Occipital lobe (tissue), 2 donors: Measurements from ENCODE around the gene LSM7. TPM values are rescaled to one million over a fixed set of nuclear protein-coding genes. Genes with fewer than 3 reads are reported as not detected.
"Not testable (repeated sequence)": the region's sequence is repeated elsewhere in the genome, so short reads cannot be mapped to it uniquely, and the experiment has no call there.

Source experiments
- DNase-seq: peaks from one replicate; lab custom pipeline; 2025; lab: John Stamatoyannopoulos, UW
- total RNA-seq: library from RNA; depleted of rRNA; stranded (reverse); fragments of >200 nt; gene quantifications from one replicate; pipeline ENCODE4 v1.2.3, GENCODE V29; 2014

Gene LSM7
- total RNA-seq, 1 donor from 2014 or later = 61.6 TPM

GRCh38 chr19:2355168-2356035, 27.0 kb upstream of the LSM7 start:
- no peak for DNase-seq

GRCh38 chr19:2354670-2355069, 26.3 kb upstream of the LSM7 start:
- DNase-seq = no peak

GRCh38 chr19:2353887-2354592, 25.7 kb upstream of the LSM7 start:
- DNase-seq = no peak

DNA sequence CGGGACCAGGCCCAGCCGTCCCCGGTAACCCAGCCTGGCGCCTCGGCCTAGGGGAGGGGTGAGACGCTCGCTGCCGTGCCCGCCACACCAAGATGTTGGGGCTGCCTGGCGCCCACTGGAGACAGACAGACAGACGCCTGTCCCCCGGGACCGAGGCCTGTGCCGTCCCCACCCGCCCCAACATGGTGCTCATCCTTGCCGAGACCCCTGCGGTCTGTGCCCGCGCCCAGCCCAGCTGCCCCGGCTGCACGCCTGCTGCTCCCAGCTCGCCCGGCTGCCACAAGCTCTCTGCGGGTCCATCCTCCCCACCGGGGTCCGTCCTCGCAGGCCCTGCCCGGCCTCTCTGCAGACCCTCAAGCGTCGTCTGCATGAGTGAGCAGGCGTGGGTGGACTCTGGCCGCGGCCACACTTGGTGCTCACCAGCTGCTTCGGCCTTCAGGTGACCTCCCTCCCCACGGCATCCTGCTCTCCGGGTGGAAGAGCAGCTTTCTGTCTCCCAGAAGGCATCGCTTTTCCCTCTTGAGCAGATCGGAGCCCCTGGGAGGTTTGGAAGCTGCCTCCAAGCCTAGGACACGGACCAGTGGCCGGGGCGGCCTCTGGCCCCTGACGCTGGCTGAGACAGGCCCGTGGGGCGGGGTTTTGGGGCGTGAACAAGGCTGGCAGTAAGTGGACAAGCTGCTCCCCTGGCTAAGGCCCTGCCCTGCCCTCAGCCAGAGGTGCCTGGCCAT, 24.9 kb upstream of the LSM7 start:
- no peak for DNase-seq

- DNase-seq = no peak
Measured at GRCh38 chr19:2352121-2352520, 23.7 kb upstream of the LSM7 start.

DNA sequence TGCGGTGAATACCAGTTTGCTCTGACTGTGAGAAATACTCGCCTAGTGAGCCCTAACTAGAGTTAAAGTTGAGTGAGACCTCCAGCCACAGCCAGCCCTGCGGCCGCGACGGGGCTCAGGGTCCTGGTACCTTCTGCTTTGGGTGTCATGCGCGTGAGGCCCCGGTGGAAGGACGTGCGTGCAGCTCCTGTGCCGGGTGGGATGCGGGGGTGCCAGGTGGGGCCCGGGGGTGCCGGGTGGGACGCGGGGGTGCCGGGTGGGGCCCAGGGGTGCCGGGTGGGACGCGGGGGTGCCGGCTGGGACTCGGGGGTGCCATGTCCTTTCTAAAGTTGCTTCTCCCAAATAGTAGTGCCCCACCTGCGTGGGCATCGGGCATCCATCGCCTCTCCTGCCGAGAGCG, 23.2 kb upstream of the LSM7 start:
- no peak for DNase-seq

DNA sequence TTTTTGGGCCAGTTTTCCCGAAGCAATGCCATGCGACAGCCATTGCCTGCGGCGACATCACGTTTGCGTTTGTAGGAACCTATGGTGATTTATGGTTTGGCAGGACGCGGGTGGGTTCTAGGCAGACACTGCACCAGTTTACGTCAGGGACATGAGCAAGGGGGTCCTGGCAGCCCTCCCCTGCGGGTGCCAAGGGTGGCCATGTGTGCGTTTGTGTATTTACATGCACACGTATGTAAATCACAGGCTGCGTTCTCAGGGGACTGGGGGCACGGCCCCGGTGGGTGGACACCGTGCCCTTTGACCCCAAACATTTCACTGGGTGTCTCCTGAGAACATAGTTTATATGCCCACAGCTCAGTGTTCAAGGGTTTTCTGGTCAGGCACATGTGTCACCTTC, 22.3 kb upstream of the LSM7 start:
- DNase-seq = no peak

- not testable (repeated sequence) for DNase-seq
Measured at GRCh38 chr19:2349818-2350217, 21.4 kb upstream of the LSM7 start.

- DNase-seq = no peak
Measured at GRCh38 chr19:2345794-2346663, 17.6 kb upstream of the LSM7 start.

GRCh38 chr19:2345076-2345475, 16.7 kb upstream of the LSM7 start:
- DNase-seq = no peak

DNA sequence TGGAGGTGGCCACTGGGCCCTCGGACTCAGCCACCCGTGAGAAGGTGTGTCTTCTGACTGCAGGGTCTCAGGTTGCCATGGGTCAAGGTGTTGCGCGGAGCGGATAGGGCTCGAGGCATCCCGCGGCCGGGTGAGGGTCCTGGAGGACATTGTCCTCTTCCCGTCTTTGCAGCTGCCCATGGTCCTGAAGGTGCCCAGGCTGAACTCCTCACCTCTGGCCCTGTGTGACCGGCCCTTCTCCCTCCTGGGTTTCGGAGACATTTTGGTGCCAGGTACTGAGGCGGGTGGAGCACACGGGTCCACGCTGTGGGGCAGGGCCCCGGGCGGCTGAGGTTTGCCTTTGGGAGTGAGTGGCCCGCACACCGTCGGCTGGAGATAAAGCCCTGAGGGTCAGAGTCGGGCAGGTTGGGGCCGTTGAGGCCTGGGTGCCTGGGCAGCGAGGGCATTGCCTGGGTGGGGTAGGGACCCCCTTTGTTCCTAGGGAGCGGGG, 16.0 kb upstream of the LSM7 start:
- DNase-seq = no peak

DNA sequence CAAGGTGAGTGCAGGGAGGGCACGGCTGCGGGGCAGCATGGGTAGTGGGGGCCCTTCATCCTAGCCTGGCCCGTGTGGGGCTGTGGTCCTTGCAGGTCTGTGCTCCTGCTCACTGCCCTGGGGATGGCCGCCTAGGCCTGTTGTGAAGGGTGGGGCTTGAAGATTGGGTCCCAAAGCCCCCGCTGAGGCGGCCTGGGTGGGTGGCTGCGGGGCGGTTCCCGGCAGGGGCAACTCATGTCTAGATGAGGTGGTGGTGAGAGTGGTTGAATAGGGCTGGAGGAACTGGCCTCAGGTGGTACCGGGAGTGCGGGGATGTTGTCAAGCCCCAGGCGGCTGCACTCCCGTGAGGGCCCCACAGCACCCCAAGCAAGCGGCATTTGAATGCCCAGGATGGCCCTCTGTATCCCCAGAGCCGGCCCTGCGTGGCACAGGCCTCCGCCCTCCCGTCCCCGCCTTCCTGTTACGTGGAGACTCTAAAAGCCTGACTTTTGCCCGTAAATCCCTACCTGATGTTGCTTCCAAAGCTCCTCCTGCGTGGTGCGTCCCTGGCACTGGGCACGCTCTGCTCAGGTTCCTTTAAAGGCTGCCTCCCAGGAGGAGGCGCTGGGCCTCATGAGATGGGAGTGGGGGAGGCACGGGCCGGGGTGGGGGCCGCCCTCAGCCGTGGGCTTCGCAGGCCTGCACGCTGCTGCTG, 15.1 kb upstream of the LSM7 start:
- DNase-seq = no peak

- no peak for DNase-seq
Measured at GRCh38 chr19:2342656-2343288, 14.4 kb upstream of the LSM7 start.

DNA sequence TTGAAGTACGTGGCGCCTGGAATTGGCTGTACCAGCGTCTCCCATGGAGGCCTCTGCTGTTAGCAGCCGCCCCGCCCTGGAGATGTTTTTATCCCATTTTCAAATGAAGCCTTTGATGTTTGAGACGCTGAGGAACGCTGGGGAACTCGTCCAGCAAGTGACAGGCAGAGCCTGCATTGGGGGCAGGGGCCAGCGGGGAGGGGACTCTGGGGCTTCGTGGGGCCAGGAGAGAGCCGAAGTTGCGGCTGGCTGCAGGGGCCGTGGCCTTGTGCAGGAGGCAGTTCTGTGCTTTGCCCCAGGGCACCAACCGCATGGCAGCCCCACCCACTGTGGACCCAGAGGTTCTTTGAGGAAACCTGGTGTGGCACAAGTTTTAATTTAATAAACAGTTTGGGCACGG, 13.6 kb upstream of the LSM7 start:
- no peak for DNase-seq

GRCh38 chr19:2341244-2341751, 12.9 kb upstream of the LSM7 start:
- DNase-seq = no peak

DNA sequence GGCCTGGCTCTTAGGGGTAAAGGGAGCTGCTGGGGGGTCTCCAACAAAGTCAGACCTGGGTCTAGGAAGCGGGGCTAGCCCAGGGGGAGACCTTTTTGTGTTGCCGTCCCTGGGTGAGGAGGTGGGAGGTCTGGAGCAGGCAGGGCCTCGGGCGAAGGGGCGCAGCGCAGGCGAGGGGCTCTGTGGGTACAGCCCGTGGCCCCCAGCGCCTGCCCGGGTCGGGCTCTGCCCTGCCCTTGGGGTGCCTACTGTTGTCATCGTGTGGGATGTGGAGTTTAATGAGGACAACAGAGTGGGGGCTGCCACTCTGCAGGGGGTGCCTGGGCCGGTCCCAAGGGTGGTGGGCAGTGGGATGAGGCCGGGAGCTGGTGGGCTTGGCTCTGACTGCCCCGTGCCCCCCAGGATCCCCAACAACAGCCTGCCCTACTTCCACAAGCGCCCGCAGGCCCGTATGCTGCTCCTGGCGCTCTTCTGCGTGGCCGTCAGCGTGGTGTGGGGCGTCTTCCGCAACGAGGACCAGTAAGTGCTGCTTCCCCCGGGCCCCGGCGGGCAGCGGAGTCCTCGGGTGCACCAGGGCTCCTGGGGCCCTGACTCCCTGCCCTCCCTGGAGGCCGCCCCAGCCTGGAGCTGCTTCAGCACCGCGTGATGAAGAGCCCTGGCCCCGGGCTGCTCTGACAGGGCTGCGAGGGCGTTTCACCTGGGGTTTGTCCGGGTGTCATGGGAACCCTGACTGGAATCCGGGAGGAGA, 12.3 kb upstream of the LSM7 start:
- no peak for DNase-seq

GRCh38 chr19:2339644-2340310, 11.4 kb upstream of the LSM7 start:
- no peak for DNase-seq
